ENCODE data around the gene HTRA2.

The HTRA2 gene

GRCh38 chr2:74562126-74562775 lies 32.5 kb downstream of the HTRA2 start:
- DNase-seq = no peak

- peak; percentile 88 for DNase-seq
Measured at GRCh38 chr2:74564222-74564621, 34.5 kb downstream of the HTRA2 start.

GRCh38 chr2:74566076-74566753 lies 36.5 kb downstream of the HTRA2 start:
- DNase-seq = no peak

- DNase-seq = peak; percentile 99
Measured at GRCh38 chr2:74566754-74567085, 37.0 kb downstream of the HTRA2 start.

GRCh38 chr2:74567881-74568280 lies 38.1 kb downstream of the HTRA2 start:
- peak; percentile 91 for DNase-seq

- DNase-seq = no peak
Measured at GRCh38 chr2:74569686-74570085, 40.0 kb downstream of the HTRA2 start.

- DNase-seq = no peak
Measured at GRCh38 chr2:74571058-74571457, 41.3 kb downstream of the HTRA2 start.

- no peak for DNase-seq
Measured at GRCh38 chr2:74572178-74572925, 42.6 kb downstream of the HTRA2 start.

- peak; percentile 77 for DNase-seq
Measured at GRCh38 chr2:74573747-74574562, 44.2 kb downstream of the HTRA2 start.

- no peak for DNase-seq
Measured at GRCh38 chr2:74575320-74575719, 45.6 kb downstream of the HTRA2 start.

GRCh38 chr2:74576211-74576862 lies 46.6 kb downstream of the HTRA2 start:
- peak; percentile 42 for DNase-seq

GRCh38 chr2:74576863-74577229 lies 47.1 kb downstream of the HTRA2 start:
- DNase-seq = peak; percentile 63

GRCh38 chr2:74577448-74577847 lies 47.7 kb downstream of the HTRA2 start:
- DNase-seq = peak; percentile 45

GRCh38 chr2:74578408-74578807 lies 48.7 kb downstream of the HTRA2 start:
- DNase-seq = no peak

- no peak for DNase-seq
Measured at GRCh38 chr2:74581463-74581862, 51.7 kb downstream of the HTRA2 start.

- no peak for DNase-seq
Measured at GRCh38 chr2:74582184-74582583, 52.5 kb downstream of the HTRA2 start.
